Measurements from ENCODE around the gene PCDH9. TPM values are rescaled to one million over a fixed set of nuclear protein-coding genes. Genes with fewer than 3 reads are reported as not detected.
A peak's percentile ranks its signal among the peaks of the same experiment; 100 is the strongest.

The PCDH9 gene
- total RNA-seq, 6 experiments from 2014 or later: 1.6 to 3.9 (median 3.1) TPM

- Histone ChIP-seq H3K9me3 (no peaks in the 10 kb centered on the region), H3K36me3 (no peaks in the 10 kb centered on the region), H3K4me1 (no peaks in the 10 kb centered on the region), H3K27ac (no peak overlapping the region), H3K27me3 (no peaks in the 10 kb centered on the region), H3K4me3 (no peak overlapping the region)
- ATAC-seq (no peak), DNase-seq (no peak)
- intact Hi-C loops (cut with DNase I): no loop called here
- TF ChIP-seq CTCF (IDR thresholded peaks at IDR 0.05) (no peak), POLR2A (IDR thresholded peaks at IDR 0.05) (no peak)
These were observed 536.5 kb downstream of the PCDH9 start for GRCh38 chr13:66693656-66694055.

GRCh38 chr13:66691149-66691548, 539.0 kb downstream of the PCDH9 start:
- 62% methylated on average over 3 of the region's 3 CpGs for WGBS (ENCODE audit: insufficient coverage, low coverage, low lambda C conversion rate, missing lambda C conversion rate)
- Histone ChIP-seq H3K4me3 (no peak overlapping the region), H3K27ac (no peak overlapping the region), H3K36me3 (no peaks in the 10 kb centered on the region), H3K27me3 (no peaks in the 10 kb centered on the region), H3K4me1 (no peaks in the 10 kb centered on the region), H3K9me3 (no peaks in the 10 kb centered on the region)
- intact Hi-C loops (cut with DNase I): no loop called here
- ATAC-seq (no peak), DNase-seq (no peak)
- TF ChIP-seq CTCF (IDR thresholded peaks at IDR 0.05) (no peak), POLR2A (IDR thresholded peaks at IDR 0.05) (no peak)

- Histone ChIP-seq H3K36me3 (no peaks in the 10 kb centered on the region), H3K4me1 (no peaks in the 10 kb centered on the region), H3K4me3 (no peak overlapping the region), H3K27ac (no peak overlapping the region), H3K9me3 (no peaks in the 10 kb centered on the region), H3K27me3 (no peaks in the 10 kb centered on the region)
- ATAC-seq (peak in 2 of 4 donors; percentile 44 to 66), DNase-seq (peak in 1 of 3 donors; percentile 13)
- intact Hi-C loops (cut with DNase I): no loop called here
- 17% methylated on average over 4 of the region's 4 CpGs for WGBS (ENCODE audit: insufficient coverage, low coverage, low lambda C conversion rate, missing lambda C conversion rate)
- TF ChIP-seq POLR2A (IDR thresholded peaks at IDR 0.05) (no peak), CTCF (IDR thresholded peaks at IDR 0.05) (peak; percentile 15 to 36 (median 28))
These were observed 540.5 kb downstream of the PCDH9 start for GRCh38 chr13:66689628-66690027.

- intact Hi-C loops (cut with DNase I): no loop called here
- H3K36me3 ChIP-seq: no peaks in the 10 kb centered on the region
- 67% methylated on average over 4 of the region's 4 CpGs for WGBS (ENCODE audit: insufficient coverage, low coverage, low lambda C conversion rate, missing lambda C conversion rate)
- ATAC-seq (no peak), DNase-seq (no peak)
- no peaks in the 10 kb centered on the region for H3K9me3 ChIP-seq
- no peak for TF ChIP-seq CTCF (IDR thresholded peaks at IDR 0.05)
- TF ChIP-seq POLR2A (IDR thresholded peaks at IDR 0.05): no peak
- H3K4me3 ChIP-seq: no peak overlapping the region
- no peak overlapping the region for H3K27ac ChIP-seq
- no peaks in the 10 kb centered on the region for H3K27me3 ChIP-seq
- H3K4me1 ChIP-seq: no peaks in the 10 kb centered on the region
These were observed 541.0 kb downstream of the PCDH9 start for GRCh38 chr13:66689037-66689619.

GRCh38 chr13:66681403-66681802, 548.7 kb downstream of the PCDH9 start:
- no peak for ATAC-seq
- no peak for TF ChIP-seq POLR2A (IDR thresholded peaks at IDR 0.05)
- TF ChIP-seq CTCF (IDR thresholded peaks at IDR 0.05): no peak
- Histone ChIP-seq H3K36me3 (no peaks in the 10 kb centered on the region), H3K27me3 (no peaks in the 10 kb centered on the region), H3K4me1 (no peaks in the 10 kb centered on the region), H3K9me3 (no peaks in the 10 kb centered on the region), H3K4me3 (no peak overlapping the region), H3K27ac (no peak overlapping the region)
- DNase-seq: no peak
- intact Hi-C loops (cut with DNase I): no loop called here
- 24% methylated on average over 1 of the region's 1 CpG for WGBS (ENCODE audit: insufficient coverage, low coverage, low lambda C conversion rate, missing lambda C conversion rate)

Measured in right lobe of liver (tissue), 6 donors.